Measurements from ENCODE around the gene CHRNE.

CHRNE gene

GRCh38 chr17:4942760-4943508, 40.0 kb upstream of the CHRNE start:
- Histone ChIP-seq H3K9ac (peak overlapping the region; percentile 91 to 100 (median 99); a peak in 21 of 22 replicates), H3K36me3 (peaks cover 57 to 73% (median 66%) of the 10 kb centered on the region in 11 experiments), H3K27ac (peak overlapping the region in 10 of 11 experiments; percentile 4 to 99 (median 59); a peak in 16 of 22 replicates), H3K4me1 (peaks cover 58 to 74% (median 70%) of the 10 kb centered on the region in 10 experiments), H3K4me3 (peak overlapping the region in 9 of 10 experiments; percentile 85 to 100 (median 95); a peak in 15 of 20 replicates), H4K20me1 (peaks cover 54 to 89% (median 68%) of the 10 kb centered on the region in 11 experiments), H3K4me2 (peak overlapping the region; percentile 90 to 99 (median 98)), H3K27me3 (no peaks in the 10 kb centered on the region), H3K9me3 (replicated peaks in 1 of 11) (no peaks in the 10 kb centered on the region)
- TF ChIP-seq Cebpa-rat (IDR thresholded peaks at IDR 0.05) = no peak

GRCh38 chr17:4941319-4941610, 38.4 kb upstream of the CHRNE start:
- Histone ChIP-seq H3K27ac (peak overlapping the region; percentile 84 to 99 (median 93)), H3K4me1 (peaks cover 68 to 84% (median 81%) of the 10 kb centered on the region in 10 experiments), H4K20me1 (peaks cover 40 to 84% (median 55%) of the 10 kb centered on the region in 11 experiments), H3K9ac (peak overlapping the region; percentile 91 to 100 (median 99)), H3K4me2 (peak overlapping the region; percentile 90 to 99 (median 98)), H3K36me3 (peaks cover 64 to 75% (median 69%) of the 10 kb centered on the region in 11 experiments), H3K9me3 (replicated peaks in 1 of 11) (no peaks in the 10 kb centered on the region), H3K4me3 (peak overlapping the region; percentile 80 to 100 (median 87)), H3K27me3 (no peaks in the 10 kb centered on the region)
- peak in 1 of 11 experiments; percentile 5; a peak in 1 of 22 replicates for TF ChIP-seq Cebpa-rat (IDR thresholded peaks at IDR 0.05)

GRCh38 chr17:4940555-4941318, 37.8 kb upstream of the CHRNE start:
- Histone ChIP-seq H3K36me3 (peaks cover 63 to 76% (median 69%) of the 10 kb centered on the region in 11 experiments), H3K4me3 (peak overlapping the region; percentile 80 to 100 (median 87)), H3K27me3 (no peaks in the 10 kb centered on the region), H3K9ac (peak overlapping the region; percentile 91 to 100 (median 99)), H3K27ac (peak overlapping the region; percentile 84 to 99 (median 93)), H3K4me2 (peak overlapping the region; percentile 90 to 99 (median 98)), H4K20me1 (peaks cover 35 to 84% (median 50%) of the 10 kb centered on the region in 11 experiments), H3K9me3 (replicated peaks in 1 of 11) (no peaks in the 10 kb centered on the region), H3K4me1 (peaks cover 63 to 83% (median 77%) of the 10 kb centered on the region in 10 experiments)
- peak in 4 of 11 experiments; percentile 37 to 82 (median 56); a peak in 5 of 22 replicates for TF ChIP-seq Cebpa-rat (IDR thresholded peaks at IDR 0.05)

DNA sequence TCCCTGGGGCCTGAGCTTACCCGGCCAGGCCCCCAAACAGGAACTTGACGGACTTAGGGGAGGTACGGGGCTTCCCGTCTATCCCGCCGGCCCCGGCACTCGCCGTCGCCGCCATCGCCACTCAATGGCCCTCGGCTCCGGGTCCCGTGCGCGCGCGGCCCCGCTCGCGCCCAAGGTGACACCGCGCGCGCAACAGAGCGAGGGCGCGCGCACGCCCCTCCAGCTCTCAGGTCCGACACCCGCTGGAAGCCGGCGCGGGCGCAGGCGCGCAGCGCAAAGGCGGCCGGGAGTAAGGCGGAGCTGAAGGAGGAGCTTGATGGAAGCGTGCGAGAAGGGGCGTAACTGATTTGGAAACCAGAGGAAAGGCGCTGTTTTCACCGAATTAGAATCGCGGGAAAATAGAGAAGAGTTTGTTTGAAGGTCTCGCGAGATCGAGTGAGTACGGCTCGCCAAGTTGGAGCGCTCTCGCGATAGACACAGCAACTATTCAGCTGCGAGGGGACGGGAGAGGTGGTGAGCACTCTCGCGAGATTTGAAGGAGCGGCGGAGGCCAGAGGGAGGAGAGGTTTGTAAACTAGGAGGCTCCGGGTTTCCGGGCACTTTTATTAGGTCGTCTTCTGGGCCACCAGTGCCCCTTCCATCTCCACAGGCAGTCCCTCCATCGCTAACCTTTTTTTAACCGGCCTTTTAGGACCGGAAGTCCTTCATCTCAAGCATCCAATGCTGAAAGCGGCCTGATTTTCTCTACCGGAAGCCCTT, 37.1 kb upstream of the CHRNE start, which contains the start of the genes RNF167 and SLC25A11:
TSS of gene RNF167 (plus strand) at position 473 of the 759 bp plus-strand sequence. CDS start 642 bp downstream, outside the sequence.
TSS of gene SLC25A11 (minus strand) at position 251 of the 759 bp plus-strand sequence. CDS start at position 115, 136 bp downstream.
- Histone ChIP-seq H3K4me2 (peak within 1 kb of the TSS; percentile 97 to 100 (median 99)), H3K9ac (peak within 1 kb of the TSS; percentile 91 to 100 (median 99)), H4K20me1 (peaks cover 27 to 84% (median 43%) of the 10 kb centered on the region in 11 experiments), H3K36me3 (peaks cover 59 to 75% (median 67%) of the 10 kb centered on the region in 11 experiments), H3K9me3 (replicated peaks in 1 of 11) (no peaks in the 10 kb centered on the region), H3K4me1 (peaks cover 55 to 83% (median 71%) of the 10 kb centered on the region in 10 experiments), H3K4me3 (peak within 1 kb of the TSS; percentile 80 to 100 (median 87)), H3K27ac (peak within 1 kb of the TSS; percentile 84 to 99 (median 93)), H3K27me3 (no peaks in the 10 kb centered on the region)
- TF ChIP-seq Cebpa-rat (IDR thresholded peaks at IDR 0.05) = no peak

GRCh38 chr17:4939546-4939795, 36.6 kb upstream of the CHRNE start:
- Histone ChIP-seq H3K9ac (peak overlapping the region; percentile 89 to 100 (median 99)), H3K4me2 (peak overlapping the region; percentile 94 to 100 (median 98)), H4K20me1 (peaks cover 22 to 83% (median 38%) of the 10 kb centered on the region in 11 experiments), H3K9me3 (replicated peaks in 1 of 11) (no peaks in the 10 kb centered on the region), H3K36me3 (peaks cover 54 to 70% (median 62%) of the 10 kb centered on the region in 11 experiments), H3K27me3 (no peaks in the 10 kb centered on the region), H3K4me3 (peak overlapping the region; percentile 80 to 100 (median 87)), H3K27ac (peak overlapping the region; percentile 66 to 99 (median 93)), H3K4me1 (peaks cover 55 to 83% (median 71%) of the 10 kb centered on the region in 10 experiments)
- 0 out of 22 replicates have a peak, but pooled peaks of 2 of the 11 experiments have one; percentile 12 to 18 for TF ChIP-seq Cebpa-rat (IDR thresholded peaks at IDR 0.05)

GRCh38 chr17:4938688-4939545, 36.0 kb upstream of the CHRNE start:
- peaks cover 49 to 64% (median 56%) of the 10 kb centered on the region in 11 experiments for H3K36me3 ChIP-seq
- H4K20me1 ChIP-seq = peaks cover 17 to 77% (median 33%) of the 10 kb centered on the region in 11 experiments
- peak overlapping the region; percentile 89 to 100 (median 99) for H3K9ac ChIP-seq
- no peaks in the 10 kb centered on the region for H3K27me3 ChIP-seq
- H3K9me3 ChIP-seq (replicated peaks in 1 of 11) = no peaks in the 10 kb centered on the region
- peak overlapping the region; percentile 66 to 99 (median 93) for H3K27ac ChIP-seq
- peak overlapping the region; percentile 80 to 100 (median 87) for H3K4me3 ChIP-seq
- peak overlapping the region; percentile 94 to 100 (median 98) for H3K4me2 ChIP-seq
- TF ChIP-seq Cebpa-rat (IDR thresholded peaks at IDR 0.05) = no peak
- peaks cover 55 to 83% (median 71%) of the 10 kb centered on the region in 10 experiments for H3K4me1 ChIP-seq

DNA sequence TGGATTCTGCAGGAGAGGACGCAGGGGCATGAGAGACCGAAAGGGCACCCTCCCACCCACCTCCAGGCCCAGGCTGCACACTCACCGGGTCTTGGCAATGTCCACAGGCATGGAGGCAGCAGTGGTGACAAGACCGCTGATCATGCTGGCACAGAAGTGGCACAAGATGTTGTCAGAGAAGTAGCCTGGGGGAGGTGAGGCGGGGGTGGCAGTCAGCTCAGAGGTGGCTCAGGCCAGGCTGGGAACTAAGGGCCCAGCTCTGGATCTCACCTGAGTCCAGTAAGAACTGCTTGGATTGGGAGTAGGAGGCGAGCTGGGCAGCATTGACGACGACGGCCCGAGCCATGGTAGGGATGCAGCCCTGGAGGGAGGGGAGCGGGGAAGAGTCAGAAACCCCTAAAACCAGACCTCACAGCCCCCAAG, 35.2 kb upstream of the CHRNE start:
- Histone ChIP-seq H3K36me3 (peaks cover 40 to 56% (median 48%) of the 10 kb centered on the region in 11 experiments), H3K27ac (peak overlapping the region in 3 of 11 experiments; percentile 93 to 99 (median 96); a peak in 5 of 22 replicates), H3K4me3 (peak overlapping the region in 8 of 10 experiments; percentile 80 to 100 (median 87); a peak in 11 of 20 replicates), H3K9ac (peak overlapping the region; percentile 89 to 100 (median 99)), H3K9me3 (replicated peaks in 1 of 11) (no peaks in the 10 kb centered on the region), H4K20me1 (peaks cover 8 to 69% (median 28%) of the 10 kb centered on the region in 11 experiments; a peak in 21 of 22 replicates), H3K4me1 (peaks cover 52 to 81% (median 70%) of the 10 kb centered on the region in 10 experiments), H3K27me3 (no peaks in the 10 kb centered on the region), H3K4me2 (peak overlapping the region; percentile 94 to 100 (median 98))
- no peak for TF ChIP-seq Cebpa-rat (IDR thresholded peaks at IDR 0.05)

All from BLaER1 treated with 17β-estradiol and CSF1 and Interleukin-3, amounts not matched to agents 10 nM and 100 nM (cell line).